ENCODE results near the gene KLF1.

The KLF1 gene

DNA sequence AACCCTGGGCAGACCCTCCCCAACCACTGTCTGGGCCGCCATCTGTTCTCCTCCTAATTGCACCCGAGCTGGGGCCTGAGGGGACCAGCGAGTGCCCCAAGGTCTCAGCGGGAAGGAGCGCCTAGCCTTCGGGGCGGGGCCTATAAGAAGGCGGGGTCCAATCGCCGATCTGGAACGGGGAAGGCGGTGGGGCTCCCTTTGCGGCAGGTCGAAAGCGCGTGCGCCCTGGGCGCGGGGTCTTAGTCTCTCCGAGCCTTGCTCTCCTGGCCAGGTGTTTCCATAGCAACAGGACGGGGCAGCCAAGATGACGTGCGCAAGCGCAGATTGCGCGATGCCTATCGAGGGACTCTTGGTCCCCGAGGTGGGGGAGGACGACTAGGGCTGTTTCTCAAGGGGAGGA lies 45.9 kb downstream of the KLF1 start:
- no peak overlapping the region for H3K9ac ChIP-seq (ENCODE audit: low read depth, low read length, poor library complexity, severe bottlenecking)
- peak overlapping the region; percentile 31 for H3K4me2 ChIP-seq (ENCODE audit: low read depth, low read length, poor library complexity, severe bottlenecking)
- H3K9me3 ChIP-seq (ENCODE audit: insufficient read depth, low read depth, low read length): no peaks in the 10 kb centered on the region
- no peaks in the 10 kb centered on the region for H3F3A ChIP-seq (ENCODE audit: low read depth)
- TF ChIP-seq EZH2phosphoT487 (IDR thresholded peaks at IDR 0.05; ENCODE audit: borderline replicate concordance): no peak
- TF ChIP-seq, protein P1, sequence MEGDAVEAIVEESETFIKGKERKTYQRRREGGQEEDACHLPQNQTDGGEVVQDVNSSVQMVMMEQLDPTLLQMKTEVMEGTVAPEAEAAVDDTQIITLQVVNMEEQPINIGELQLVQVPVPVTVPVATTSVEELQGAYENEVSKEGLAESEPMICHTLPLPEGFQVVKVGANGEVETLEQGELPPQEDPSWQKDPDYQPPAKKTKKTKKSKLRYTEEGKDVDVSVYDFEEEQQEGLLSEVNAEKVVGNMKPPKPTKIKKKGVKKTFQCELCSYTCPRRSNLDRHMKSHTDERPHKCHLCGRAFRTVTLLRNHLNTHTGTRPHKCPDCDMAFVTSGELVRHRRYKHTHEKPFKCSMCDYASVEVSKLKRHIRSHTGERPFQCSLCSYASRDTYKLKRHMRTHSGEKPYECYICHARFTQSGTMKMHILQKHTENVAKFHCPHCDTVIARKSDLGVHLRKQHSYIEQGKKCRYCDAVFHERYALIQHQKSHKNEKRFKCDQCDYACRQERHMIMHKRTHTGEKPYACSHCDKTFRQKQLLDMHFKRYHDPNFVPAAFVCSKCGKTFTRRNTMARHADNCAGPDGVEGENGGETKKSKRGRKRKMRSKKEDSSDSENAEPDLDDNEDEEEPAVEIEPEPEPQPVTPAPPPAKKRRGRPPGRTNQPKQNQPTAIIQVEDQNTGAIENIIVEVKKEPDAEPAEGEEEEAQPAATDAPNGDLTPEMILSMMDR (conservative IDR thresholded peaks at IDR 0.05; ENCODE audit: low read length): no peak
- H3K27me3 ChIP-seq (ENCODE audit: insufficient read depth, low read length, poor library complexity, severe bottlenecking): no peaks in the 10 kb centered on the region
- no peaks in the 10 kb centered on the region for H3K36me3 ChIP-seq (ENCODE audit: insufficient read depth, low read length)
- no peak overlapping the region for H3K4me3 ChIP-seq (ENCODE audit: low read length, poor library complexity, severe bottlenecking)
- H3K9me2 ChIP-seq (replicated peaks; ENCODE audit: low read depth, low read length): no peaks in the 10 kb centered on the region
- peaks cover 33% of the 10 kb centered on the region for H4K20me1 ChIP-seq (ENCODE audit: insufficient read depth, low read length, poor library complexity, severe bottlenecking)
- H3K4me1 ChIP-seq (ENCODE audit: insufficient read depth, low read length, poor library complexity, severe bottlenecking): peaks cover 14% of the 10 kb centered on the region
- H3K79me2 ChIP-seq (ENCODE audit: insufficient read depth, low read length): peaks cover 28% of the 10 kb centered on the region
- H2AFZ ChIP-seq (ENCODE audit: low read length): no peak overlapping the region

DNA sequence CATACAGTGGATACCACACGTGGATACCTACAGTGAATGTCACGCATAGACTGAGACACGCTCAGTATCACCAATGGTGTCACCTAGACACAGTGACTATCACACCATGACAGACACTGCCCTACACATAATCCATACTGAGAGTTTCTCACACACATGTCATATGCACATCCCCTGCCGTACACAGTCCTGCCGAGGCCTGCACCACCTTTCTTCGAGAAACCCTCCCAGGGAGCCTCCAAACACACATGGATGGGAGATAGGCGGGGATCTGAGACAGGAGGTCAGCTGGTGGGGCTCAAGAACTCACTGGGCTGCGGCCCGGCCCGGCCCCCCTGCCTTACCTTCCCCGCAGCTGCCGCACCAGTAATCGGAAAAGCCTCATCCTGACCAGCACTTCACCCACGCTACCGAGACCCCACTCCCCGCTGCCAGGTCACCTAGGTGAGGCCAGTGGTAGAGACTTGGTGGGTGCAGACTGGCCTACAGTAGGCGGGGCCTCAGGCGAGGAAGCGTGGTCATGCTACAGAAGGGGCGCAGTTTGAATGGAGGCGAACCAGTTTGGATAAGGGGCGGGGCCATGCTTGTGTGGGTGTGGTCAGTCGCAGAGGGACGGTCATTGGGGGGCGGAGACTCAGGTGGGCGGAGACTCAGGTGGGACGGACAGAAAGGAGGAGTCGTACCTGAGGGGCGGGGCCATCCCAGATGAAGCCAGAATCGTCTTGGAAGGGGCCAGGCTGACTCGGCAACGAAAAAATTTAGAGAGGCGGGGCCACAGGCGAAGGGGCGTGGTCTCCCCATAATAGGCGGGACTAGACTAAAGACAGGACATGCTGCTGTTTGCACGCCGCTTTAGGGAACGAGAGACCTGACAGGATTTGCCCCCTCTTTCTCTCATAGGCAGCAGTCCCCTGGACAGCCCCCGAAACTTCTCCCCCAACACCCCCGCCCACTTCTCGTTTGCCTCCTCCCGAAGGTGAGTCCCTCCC lies 46.6 kb downstream of the KLF1 start:
- H3K4me2 ChIP-seq (ENCODE audit: low read depth, low read length, poor library complexity, severe bottlenecking): peak overlapping the region; percentile 31
- H3F3A ChIP-seq (ENCODE audit: low read depth): no peaks in the 10 kb centered on the region
- H3K9ac ChIP-seq (ENCODE audit: low read depth, low read length, poor library complexity, severe bottlenecking): no peak overlapping the region
- TF ChIP-seq, protein P1 (conservative IDR thresholded peaks at IDR 0.05; ENCODE audit: low read length): no peak
- no peak for TF ChIP-seq EZH2phosphoT487 (IDR thresholded peaks at IDR 0.05; ENCODE audit: borderline replicate concordance)
- no peaks in the 10 kb centered on the region for H3K9me2 ChIP-seq (replicated peaks; ENCODE audit: low read depth, low read length)
- no peaks in the 10 kb centered on the region for H3K36me3 ChIP-seq (ENCODE audit: insufficient read depth, low read length)
- no peaks in the 10 kb centered on the region for H3K9me3 ChIP-seq (ENCODE audit: insufficient read depth, low read depth, low read length)
- H3K79me2 ChIP-seq (ENCODE audit: insufficient read depth, low read length): peaks cover 28% of the 10 kb centered on the region
- H3K4me1 ChIP-seq (ENCODE audit: insufficient read depth, low read length, poor library complexity, severe bottlenecking): peaks cover 14% of the 10 kb centered on the region
- no peak overlapping the region for H3K4me3 ChIP-seq (ENCODE audit: low read length, poor library complexity, severe bottlenecking)
- H3K27me3 ChIP-seq (ENCODE audit: insufficient read depth, low read length, poor library complexity, severe bottlenecking): no peaks in the 10 kb centered on the region
- H2AFZ ChIP-seq (ENCODE audit: low read length): no peak overlapping the region
- peaks cover 33% of the 10 kb centered on the region for H4K20me1 ChIP-seq (ENCODE audit: insufficient read depth, low read length, poor library complexity, severe bottlenecking)

DNA sequence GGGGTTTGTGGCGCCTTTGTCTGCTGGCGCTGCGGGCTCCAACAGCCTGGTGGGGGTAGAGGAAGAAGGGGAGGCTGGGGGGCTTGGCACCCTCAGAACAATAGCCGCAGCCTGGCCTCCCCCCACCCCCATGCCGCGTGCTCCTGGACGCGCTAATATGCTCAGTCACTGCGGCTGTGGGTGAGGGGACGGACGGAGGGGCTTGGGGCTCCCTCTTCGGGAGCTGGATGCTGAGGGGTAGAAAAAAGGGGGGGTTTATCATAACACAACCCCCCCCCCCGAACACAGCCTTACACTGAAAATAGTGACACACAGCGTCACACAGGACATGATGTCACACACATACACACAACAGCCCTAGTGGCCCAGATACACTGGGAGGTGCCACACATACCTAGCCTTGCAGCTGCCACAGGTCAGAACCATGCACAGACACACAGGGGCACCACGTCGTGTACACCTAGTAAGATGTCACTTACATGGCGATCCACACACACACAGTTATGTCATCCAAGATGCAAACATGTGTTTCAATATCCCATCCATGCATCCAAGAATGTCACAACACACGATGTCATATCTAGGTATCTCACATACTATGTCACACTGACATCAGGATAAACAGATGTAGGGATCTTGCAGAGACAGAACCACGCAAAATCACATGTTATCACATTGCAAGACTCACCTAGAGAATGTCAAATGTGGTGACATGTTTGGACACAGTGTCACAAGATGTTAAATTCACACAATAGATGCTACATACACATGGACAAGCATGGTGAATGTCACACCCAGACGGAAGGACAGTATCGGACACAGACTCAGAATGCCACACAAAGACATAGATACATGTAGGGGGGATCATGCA lies 47.9 kb downstream of the KLF1 start:
- H2AFZ ChIP-seq (ENCODE audit: low read length): peak overlapping the region; percentile 92; the same call in 1 of the 2 replicates

More for the DNA sequence above, 47.9 kb downstream of the KLF1 start:
- peak overlapping the region; percentile 89 for H3K4me3 ChIP-seq (ENCODE audit: low read length, poor library complexity, severe bottlenecking)
- no peak for TF ChIP-seq EZH2phosphoT487 (IDR thresholded peaks at IDR 0.05; ENCODE audit: borderline replicate concordance)
- TF ChIP-seq, protein P1 (conservative IDR thresholded peaks at IDR 0.05; ENCODE audit: low read length): no peak
- H3K27me3 ChIP-seq (ENCODE audit: insufficient read depth, low read length, poor library complexity, severe bottlenecking): no peaks in the 10 kb centered on the region
- peaks cover 28% of the 10 kb centered on the region for H4K20me1 ChIP-seq (ENCODE audit: insufficient read depth, low read length, poor library complexity, severe bottlenecking)
- no peaks in the 10 kb centered on the region for H3F3A ChIP-seq (ENCODE audit: low read depth)
- no peaks in the 10 kb centered on the region for H3K9me3 ChIP-seq (ENCODE audit: insufficient read depth, low read depth, low read length)
- H3K4me2 ChIP-seq (ENCODE audit: low read depth, low read length, poor library complexity, severe bottlenecking): peak overlapping the region; percentile 82
- peaks cover 21% of the 10 kb centered on the region for H3K4me1 ChIP-seq (ENCODE audit: insufficient read depth, low read length, poor library complexity, severe bottlenecking)
- peak overlapping the region; percentile 84 for H3K9ac ChIP-seq (ENCODE audit: low read depth, low read length, poor library complexity, severe bottlenecking)
- no peaks in the 10 kb centered on the region for H3K36me3 ChIP-seq (ENCODE audit: insufficient read depth, low read length)
- H3K79me2 ChIP-seq (ENCODE audit: insufficient read depth, low read length): peaks cover 28% of the 10 kb centered on the region
- H3K9me2 ChIP-seq (replicated peaks; ENCODE audit: low read depth, low read length): no peaks in the 10 kb centered on the region

All from Loucy (cell line).